ENCODE results near the gene ARL6IP4.

- no peak for TF ChIP-seq POLR2A (IDR thresholded peaks at IDR 0.05)
- TF ChIP-seq CTCF (IDR thresholded peaks at IDR 0.05), result no peak
These were observed 1.2 kb upstream of the ARL6IP4 start for GRCh38 chr12:122979001-122979907.

Measured in lower leg skin (tissue), 3 donors.